22Rv1 (cell line): ENCODE results near the gene PGAP6.

Experiments
- CTCF ChIP-seq: fragments of 450-650 bp; IDR thresholded peaks from 2 replicates; pipeline ENCODE4 v1.5.1; 2017; ENCODE audit warnings: mild to moderate bottlenecking
- ZFX ChIP-seq: fragments of 450-650 bp; IDR thresholded peaks from 2 replicates; pipeline ENCODE4 v1.6.1; 2017; ENCODE audit warnings: antibody characterized with exemption, borderline replicate concordance

DNA sequence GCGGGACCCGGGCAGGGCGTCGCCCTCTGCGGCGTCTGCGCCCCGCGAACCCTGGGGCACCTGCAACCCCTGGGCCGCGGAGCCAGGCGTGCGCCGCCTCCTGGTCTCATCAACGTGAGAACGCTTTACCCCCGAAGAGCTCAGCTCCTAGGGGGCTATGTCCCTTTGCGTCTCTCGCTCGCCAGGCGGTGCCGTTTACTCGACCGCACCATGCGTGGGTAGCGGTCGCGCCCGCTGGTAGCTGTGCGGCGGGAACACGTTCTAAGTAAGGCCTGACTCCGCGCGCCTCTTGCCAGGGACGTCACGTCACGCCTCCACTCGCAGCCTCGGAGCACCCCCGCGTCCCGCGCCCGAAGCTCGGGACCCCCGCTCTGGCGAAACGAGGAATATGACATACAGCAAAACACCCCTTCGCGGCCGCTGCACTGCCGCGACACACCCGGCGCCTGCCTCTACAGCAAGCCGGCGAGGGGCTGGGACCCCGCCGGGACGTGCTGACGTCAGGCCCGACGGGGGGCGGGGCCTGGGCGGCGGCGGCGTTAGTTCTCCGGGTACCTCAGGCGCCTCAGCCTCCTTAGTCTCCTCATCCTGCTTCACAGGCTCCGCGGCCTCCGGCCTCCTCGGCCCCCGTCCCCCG lies 43.4 kb upstream of the PGAP6 start, which contains the start of gene RAB11FIP3:
- TF ChIP-seq CTCF, result peak; percentile 37
- no peak for TF ChIP-seq ZFX
